B cell (primary cell): ENCODE results near the gene COQ7. TPM values are rescaled to one million over a fixed set of nuclear protein-coding genes. Genes with fewer than 3 reads are reported as not detected.

Experiments
- ATAC-seq: fragments of 200-7000 bp; cut with Tn5 transposase; one replicate; pipeline ENCODE4 v1.10.0; 2021; ENCODE audit warnings: low read depth, mild to moderate bottlenecking, moderate number of reproducible peaks, moderate library complexity
- CTCF ChIA-PET: fragments of 350-600 bp; sonication (Branson Sonifier 250); formaldehyde crosslinking; loops from one replicate; lab custom pipeline; 2021; ENCODE audit warnings: antibody characterized with exemption, inconsistent platforms; lab: Charles Lee
- POLR2A ChIA-PET: fragments of 350-600 bp; sonication (Branson Sonifier 250); formaldehyde crosslinking; loops from one replicate; lab custom pipeline; 2021; ENCODE audit warnings: antibody characterized with exemption; lab: Charles Lee
- DNase-seq: peaks from one replicate; pipeline ENCODE4 v3.0.0; 2013
- H2AFZ ChIP-seq: 2 replicates; pipeline ENCODE4 v1.6.1; 2012; ENCODE audit warnings: mild to moderate bottlenecking, low read depth, low read length; ENCODE audit not compliant: insufficient read depth, poor library complexity, severe bottlenecking
- H3K27ac ChIP-seq, 2 donors: 1 replicate in 1 of 2; 2 replicates in 1 of 2; pipeline ENCODE4 v1.5.1; 2012 to 2013; ENCODE audit warnings: low read length in 2 of 2, mild to moderate bottlenecking in 2 of 2, moderate library complexity in 1 of 2
- H3K27me3 ChIP-seq, 4 experiments: fragments of 200-600 bp in 1 of 4; sonication (generic) in 1 of 4; replicated peaks in 1 of 4; 1 replicate in 2 of 4; 2 replicates in 2 of 4; pipeline versions ENCODE4 v1.6.1 to v1.7.0; 2013 to 2016; ENCODE audit warnings: low read length in 3 of 4, mild to moderate bottlenecking in 2 of 4, mixed read lengths in 1 of 4, moderate library complexity in 1 of 4; ENCODE audit not compliant: insufficient read depth in 4 of 4, control insufficient read depth in 3 of 4; ENCODE audit errors: control extremely low read depth in 1 of 4
- H3K36me3 ChIP-seq, 2 experiments: replicated peaks in 1 of 2; 1 replicate in 1 of 2; 2 replicates in 1 of 2; pipeline versions ENCODE4 v1.6.1 to v1.7.1; 2013; ENCODE audit warnings: low read length in 1 of 2; ENCODE audit not compliant: insufficient read depth in 2 of 2, control insufficient read depth in 1 of 2; ENCODE audit errors: control extremely low read depth in 1 of 2, extremely low read depth in 1 of 2
- H3K4me1 ChIP-seq, 2 donors: fragments of 200-600 bp in 1 of 2; sonication (generic) in 1 of 2; 1 replicate in 1 of 2; 2 replicates in 1 of 2; pipeline versions ENCODE4 v1.5.1 to v1.6.1; 2013 to 2017; ENCODE audit warnings: low read length in 2 of 2; ENCODE audit not compliant: control insufficient read depth in 2 of 2, insufficient read depth in 2 of 2
- H3K4me2 ChIP-seq: replicated peaks from 2 replicates; pipeline ENCODE3; 2012; ENCODE audit warnings: mild to moderate bottlenecking, low read depth, low read length; ENCODE audit not compliant: poor library complexity, severe bottlenecking
- H3K4me3 ChIP-seq, 5 experiments: fragments of 200-600 bp in 1 of 5; sonication (generic) in 1 of 5; 1 replicate in 3 of 5; 2 replicates in 2 of 5; pipeline versions ENCODE4 v1.5.1 to v1.7.0; 2011 to 2016; ENCODE audit warnings: low read length in 4 of 5, mild to moderate bottlenecking in 4 of 5, low read depth in 2 of 5, control low read depth in 1 of 5, moderate library complexity in 1 of 5; ENCODE audit not compliant: insufficient read depth in 1 of 5; ENCODE audit errors: control extremely low read depth in 1 of 5, extremely low read depth in 1 of 5
- H3K79me2 ChIP-seq: fragments of 200-600 bp; sonication (generic); one replicate; pipeline ENCODE4 v1.6.0; 2016; ENCODE audit warnings: low read length; ENCODE audit not compliant: control insufficient read depth, insufficient read depth
- H3K9ac ChIP-seq: fragments of 200-600 bp; sonication (generic); 2 replicates; pipeline ENCODE4 v1.6.1; 2017; ENCODE audit warnings: mild to moderate bottlenecking, low read length, moderate library complexity
- H3K9me3 ChIP-seq, 3 donors: one replicate each; pipeline versions ENCODE4 v1.6.1 to v1.7.1; 2013; ENCODE audit warnings: low read length in 2 of 3; ENCODE audit not compliant: control insufficient read depth in 2 of 3, insufficient read depth in 1 of 3; ENCODE audit errors: control extremely low read depth in 1 of 3
- H4K20me1 ChIP-seq: 2 replicates; pipeline ENCODE4 v1.6.0; 2012; ENCODE audit warnings: mild to moderate bottlenecking, low read length; ENCODE audit not compliant: insufficient read depth, control insufficient read depth, poor library complexity, severe bottlenecking
- H3K27ac Mint-ChIP-seq: one replicate; pipeline ENCODE4 v1.8.0; 2021; ENCODE audit warnings: mixed read lengths
- H3K27me3 Mint-ChIP-seq: one replicate; pipeline ENCODE4 v1.8.0; 2021; ENCODE audit warnings: mixed read lengths
- H3K4me1 Mint-ChIP-seq: one replicate; pipeline ENCODE4 v1.8.0; 2021; ENCODE audit warnings: mixed read lengths
- H3K4me3 Mint-ChIP-seq: one replicate; pipeline ENCODE4 v1.8.0; 2021; ENCODE audit warnings: mixed read lengths
- H3K9me3 Mint-ChIP-seq: one replicate; pipeline ENCODE4 v1.8.0; 2022; ENCODE audit warnings: mixed read lengths; ENCODE audit not compliant: insufficient read depth
- EZH2 ChIP-seq: IDR thresholded peaks from 2 replicates; pipeline ENCODE4 v1.6.1; 2012; ENCODE audit warnings: borderline replicate concordance, low read depth, mild to moderate bottlenecking, moderate library complexity, low read length; ENCODE audit not compliant: insufficient read depth, poor library complexity, severe bottlenecking
- WGBS: methylation state at CpG from one replicate; pipeline ENCODE4 v1.1.5; 2013; ENCODE audit warnings: missing lambda C conversion rate; ENCODE audit not compliant: insufficient coverage; 5-methylcytosine and 5-hydroxymethylcytosine counted together
- intact Hi-C: fragments of 100-400 bp; cut with micrococcal nuclease; formaldehyde crosslinking; loops from one replicate; pipeline ENCODE4 v1.10.0; 2022
- polyA plus RNA-seq: library from polyadenylated mRNA; depleted of rRNA; stranded (reverse); fragments of >200 nt; gene quantifications from 2 replicates; pipeline ENCODE4 v1.2.3, GENCODE V29; 2012
- total RNA-seq, 2 donors: library from RNA; stranded (reverse); fragments of 120-200 nt in 1 of 2; gene quantifications; 1 replicate in 1 of 2; 2 replicates in 1 of 2; pipeline versions ENCODE4 v1.2.3 to v1.2.4, GENCODE V29; 2013 to 2022
- TF ChIP-seq, protein P1 (sequence below): fragments of 200-600 bp; IDR thresholded peaks from one replicate; pipeline ENCODE4 v1.8.0; 2022; ENCODE audit warnings: antibody characterized with exemption, mild to moderate bottlenecking

Gene COQ7
- total and polyA plus RNA-seq, 2 donors (not counting 1 experiment from before 2014, with no cell fraction given) = 8.1 to 19.4 TPM

DNA sequence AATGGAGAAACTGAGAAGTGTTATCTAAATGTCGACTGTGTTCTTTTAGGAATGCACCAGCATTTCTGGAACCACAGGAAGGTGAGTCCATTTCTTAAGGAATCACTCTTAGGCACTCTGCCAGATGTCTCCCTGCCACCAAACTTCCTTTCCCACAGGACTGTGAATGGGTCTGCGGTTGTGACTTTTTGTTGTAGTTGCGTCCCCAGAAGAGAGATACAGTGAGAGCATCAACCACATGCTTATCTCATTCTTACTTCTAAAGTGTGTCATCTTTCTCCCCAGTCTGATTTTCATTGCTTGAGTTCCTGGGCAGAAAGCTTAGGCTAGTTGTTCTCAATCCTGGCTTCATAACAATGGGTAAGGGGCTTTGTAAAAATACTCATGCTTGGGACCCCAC is 59.8 kb downstream of the COQ7 start:
- H3K4me3 Mint-ChIP-seq = no peak overlapping the region
- ATAC-seq (no peak), DNase-seq (no peak)
- Histone ChIP-seq H4K20me1 (no peaks in the 10 kb centered on the region), H3K4me3 (no peak overlapping the region), H2AFZ (no peak overlapping the region), H3K27ac (no peak overlapping the region), H3K9me3 (peaks cover 0 to 12% (median 6%) of the 10 kb centered on the region in 3 donors), H3K79me2 (no peaks in the 10 kb centered on the region), H3K9ac (no peak overlapping the region), H3K4me2 (no peak overlapping the region), H3K36me3 (no peaks in the 10 kb centered on the region), H3K4me1 (peaks cover 7 to 18% of the 10 kb centered on the region in 2 donors), H3K27me3 (no peaks in the 10 kb centered on the region)
- CTCF ChIA-PET = interaction anchor here (1.6 kb wide), 1 partner anchor 41 kb away, joined by 6 read pairs; no protein-coding TSS in a partner anchor
- POLR2A ChIA-PET = no interaction called here
- intact Hi-C loops = no loop called here
- no peaks in the 10 kb centered on the region for H3K9me3 Mint-ChIP-seq
- TF ChIP-seq, protein P1, sequence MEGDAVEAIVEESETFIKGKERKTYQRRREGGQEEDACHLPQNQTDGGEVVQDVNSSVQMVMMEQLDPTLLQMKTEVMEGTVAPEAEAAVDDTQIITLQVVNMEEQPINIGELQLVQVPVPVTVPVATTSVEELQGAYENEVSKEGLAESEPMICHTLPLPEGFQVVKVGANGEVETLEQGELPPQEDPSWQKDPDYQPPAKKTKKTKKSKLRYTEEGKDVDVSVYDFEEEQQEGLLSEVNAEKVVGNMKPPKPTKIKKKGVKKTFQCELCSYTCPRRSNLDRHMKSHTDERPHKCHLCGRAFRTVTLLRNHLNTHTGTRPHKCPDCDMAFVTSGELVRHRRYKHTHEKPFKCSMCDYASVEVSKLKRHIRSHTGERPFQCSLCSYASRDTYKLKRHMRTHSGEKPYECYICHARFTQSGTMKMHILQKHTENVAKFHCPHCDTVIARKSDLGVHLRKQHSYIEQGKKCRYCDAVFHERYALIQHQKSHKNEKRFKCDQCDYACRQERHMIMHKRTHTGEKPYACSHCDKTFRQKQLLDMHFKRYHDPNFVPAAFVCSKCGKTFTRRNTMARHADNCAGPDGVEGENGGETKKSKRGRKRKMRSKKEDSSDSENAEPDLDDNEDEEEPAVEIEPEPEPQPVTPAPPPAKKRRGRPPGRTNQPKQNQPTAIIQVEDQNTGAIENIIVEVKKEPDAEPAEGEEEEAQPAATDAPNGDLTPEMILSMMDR = no peak
- no peak for TF ChIP-seq EZH2
- H3K27ac Mint-ChIP-seq = no peak overlapping the region
- no CpG with 5 or more reads among the region's 3 CpGs for WGBS
- H3K27me3 Mint-ChIP-seq = no peaks in the 10 kb centered on the region
- peaks cover 37% of the 10 kb centered on the region for H3K4me1 Mint-ChIP-seq

DNA sequence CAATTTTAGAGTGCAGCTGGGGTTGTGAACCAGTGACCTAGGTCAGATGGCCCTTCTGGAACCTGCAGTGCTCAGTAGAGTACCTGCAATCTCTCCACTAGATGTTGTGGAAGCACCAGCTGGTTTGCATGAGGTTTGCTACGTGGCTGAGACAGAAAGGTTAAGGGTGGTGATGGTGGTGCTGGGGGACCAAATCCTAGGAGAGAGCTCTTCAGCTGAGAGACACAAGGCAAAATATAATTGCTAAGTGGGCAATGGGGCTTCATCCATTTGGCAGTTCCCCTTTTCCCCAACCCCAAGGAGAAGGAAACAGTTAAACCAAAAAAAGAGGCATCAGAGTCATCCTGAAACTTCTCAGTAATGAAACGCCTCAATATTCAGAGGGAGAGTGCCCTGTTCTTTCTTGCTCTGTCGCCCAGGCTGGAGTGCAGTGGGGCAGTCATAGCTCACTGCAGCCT is 60.3 kb downstream of the COQ7 start:
- Histone ChIP-seq H3K4me2 (no peak overlapping the region), H3K9ac (no peak overlapping the region), H3K9me3 (peaks cover 0 to 12% (median 6%) of the 10 kb centered on the region in 3 donors), H2AFZ (no peak overlapping the region), H3K79me2 (no peaks in the 10 kb centered on the region), H4K20me1 (no peaks in the 10 kb centered on the region), H3K27me3 (no peaks in the 10 kb centered on the region), H3K27ac (no peak overlapping the region), H3K36me3 (no peaks in the 10 kb centered on the region), H3K4me1 (peaks cover 7 to 23% of the 10 kb centered on the region in 2 donors), H3K4me3 (no peak overlapping the region)
- intact Hi-C loops = no loop called here
- 63% methylated on average over 3 of the region's 3 CpGs for WGBS
- ChIA-PET CTCF (interaction anchor here (1.6 kb wide), 1 partner anchor 41 kb away, joined by 6 read pairs; no protein-coding TSS in a partner anchor), POLR2A (no interaction called here)
- H3K27ac Mint-ChIP-seq = peak overlapping the region; percentile 16
- TF ChIP-seq EZH2 = no peak
- TF ChIP-seq, protein P1 = no peak
- DNase-seq (no peak), ATAC-seq (no peak)
- H3K4me1 Mint-ChIP-seq = peaks cover 41% of the 10 kb centered on the region
- H3K9me3 Mint-ChIP-seq = no peaks in the 10 kb centered on the region
- no peak overlapping the region for H3K4me3 Mint-ChIP-seq
- H3K27me3 Mint-ChIP-seq = no peaks in the 10 kb centered on the region
